DOHH2 (cell line): ENCODE data around the gene ACRV1.

Experiments
- EZH2phosphoT487 ChIP-seq: fragments of 200-600 bp; sonication (generic); IDR thresholded peaks from 2 replicates; pipeline ENCODE4 v1.6.1; 2017; ENCODE audit warnings: borderline replicate concordance, mild to moderate bottlenecking, antibody characterized with exemption, low read length, moderate library complexity, mixed read lengths
- TF ChIP-seq, protein P1 (sequence below): fragments of 200-600 bp; sonication (generic); IDR thresholded peaks from one replicate; pipeline ENCODE4 v1.5.1; 2014; ENCODE audit warnings: antibody characterized with exemption, mild to moderate bottlenecking, low read depth, low read length; ENCODE audit not compliant: poor library complexity, severe bottlenecking

DNA sequence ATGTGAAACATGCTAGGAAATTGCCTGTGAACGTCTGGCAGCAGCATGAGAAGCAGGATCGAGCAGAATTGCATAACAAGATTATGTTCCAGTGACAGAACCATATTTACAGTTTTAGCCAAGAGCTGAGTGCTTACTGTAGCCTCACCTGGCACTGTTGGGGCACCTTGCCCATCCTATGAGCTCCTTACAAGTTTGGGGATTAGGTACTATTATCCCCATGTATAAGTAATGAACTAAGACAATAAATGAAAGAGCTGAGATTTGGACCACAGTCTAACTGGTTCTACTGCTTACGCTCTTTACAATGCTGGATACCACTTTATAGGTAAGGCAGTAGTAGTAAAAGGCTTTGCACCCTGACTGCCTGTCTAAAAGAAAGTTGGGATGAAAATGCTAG is 48.3 kb upstream of the ACRV1 start:
- TF ChIP-seq, protein P1, sequence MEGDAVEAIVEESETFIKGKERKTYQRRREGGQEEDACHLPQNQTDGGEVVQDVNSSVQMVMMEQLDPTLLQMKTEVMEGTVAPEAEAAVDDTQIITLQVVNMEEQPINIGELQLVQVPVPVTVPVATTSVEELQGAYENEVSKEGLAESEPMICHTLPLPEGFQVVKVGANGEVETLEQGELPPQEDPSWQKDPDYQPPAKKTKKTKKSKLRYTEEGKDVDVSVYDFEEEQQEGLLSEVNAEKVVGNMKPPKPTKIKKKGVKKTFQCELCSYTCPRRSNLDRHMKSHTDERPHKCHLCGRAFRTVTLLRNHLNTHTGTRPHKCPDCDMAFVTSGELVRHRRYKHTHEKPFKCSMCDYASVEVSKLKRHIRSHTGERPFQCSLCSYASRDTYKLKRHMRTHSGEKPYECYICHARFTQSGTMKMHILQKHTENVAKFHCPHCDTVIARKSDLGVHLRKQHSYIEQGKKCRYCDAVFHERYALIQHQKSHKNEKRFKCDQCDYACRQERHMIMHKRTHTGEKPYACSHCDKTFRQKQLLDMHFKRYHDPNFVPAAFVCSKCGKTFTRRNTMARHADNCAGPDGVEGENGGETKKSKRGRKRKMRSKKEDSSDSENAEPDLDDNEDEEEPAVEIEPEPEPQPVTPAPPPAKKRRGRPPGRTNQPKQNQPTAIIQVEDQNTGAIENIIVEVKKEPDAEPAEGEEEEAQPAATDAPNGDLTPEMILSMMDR, result no peak
- no peak for TF ChIP-seq EZH2phosphoT487
